Body of pancreas (tissue), 4 donors: Measurements from ENCODE around the gene SMIM35.

Experiments used
- CTCF ChIP-seq, 7 experiments: fragments of 450-650 bp in 4 of 7; fragments of 200-600 bp in 3 of 7; sonication (generic) in 3 of 7; IDR thresholded peaks; one replicate each; pipeline ENCODE4 v1.5.1; 2016 to 2019; ENCODE audit warnings: antibody characterized with exemption in 7 of 7
- POLR2A ChIP-seq, 3 donors: fragments of 450-650 bp; IDR thresholded peaks; one replicate each; pipeline ENCODE4 v1.6.1; 2016; ENCODE audit warnings: antibody characterized with exemption in 3 of 3, mild to moderate bottlenecking in 2 of 3

- TF ChIP-seq POLR2A (IDR thresholded peaks at IDR 0.05) (no peak), CTCF (IDR thresholded peaks at IDR 0.05) (no peak)
These were observed 127.2 kb downstream of the SMIM35 start for GRCh38 chr11:117959438-117960149.
